IPS-NIHi7 (cell line): Measurements from ENCODE around the gene UBP1.
"Not testable (repeated sequence)": the region's sequence is repeated elsewhere in the genome, so short reads cannot be mapped to it uniquely, and the experiment has no call there.

Source experiments
- DNase-seq: peaks from one replicate; pipeline ENCODE4 v3.0.0; 2012; ENCODE audit warnings: mixed read lengths; ENCODE audit errors: extremely low spot score

Gene UBP1

GRCh38 chr3:33433843-33434242, 6.4 kb downstream of the UBP1 start:
- DNase-seq = no peak

- DNase-seq = no peak
Observed at GRCh38 chr3:33430571-33430970, 9.6 kb downstream of the UBP1 start.

GRCh38 chr3:33430061-33430460, 10.1 kb downstream of the UBP1 start:
- DNase-seq = no peak

GRCh38 chr3:33429306-33429705, 10.9 kb downstream of the UBP1 start:
- DNase-seq = not testable (repeated sequence)

GRCh38 chr3:33428734-33429133, 11.5 kb downstream of the UBP1 start:
- no peak for DNase-seq

GRCh38 chr3:33426630-33427317, 13.4 kb downstream of the UBP1 start:
- no peak for DNase-seq

- DNase-seq = peak; percentile 56
Observed at GRCh38 chr3:33426068-33426467, 14.1 kb downstream of the UBP1 start.

GRCh38 chr3:33425453-33425852, 14.8 kb downstream of the UBP1 start:
- no peak for DNase-seq

GRCh38 chr3:33424606-33425452, 15.4 kb downstream of the UBP1 start:
- no peak for DNase-seq

GRCh38 chr3:33420966-33421365, 19.2 kb downstream of the UBP1 start:
- peak; percentile 32 for DNase-seq

GRCh38 chr3:33419948-33420347, 20.3 kb downstream of the UBP1 start:
- no peak for DNase-seq

GRCh38 chr3:33417066-33417673, 23.0 kb downstream of the UBP1 start:
- no peak for DNase-seq

- DNase-seq = not testable (repeated sequence)
Observed at GRCh38 chr3:33410816-33411215, 29.4 kb downstream of the UBP1 start.

- no peak for DNase-seq
Observed at GRCh38 chr3:33403756-33404155, 36.4 kb downstream of the UBP1 start.

GRCh38 chr3:33402936-33403335, 37.3 kb downstream of the UBP1 start:
- DNase-seq = no peak

GRCh38 chr3:33401781-33402180, 38.4 kb downstream of the UBP1 start:
- DNase-seq = no peak

GRCh38 chr3:33398410-33398809, 41.8 kb downstream of the UBP1 start:
- DNase-seq = no peak

- DNase-seq = no peak
Observed at GRCh38 chr3:33395900-33396299, 44.3 kb downstream of the UBP1 start.

- DNase-seq = no peak
Observed at GRCh38 chr3:33394403-33395054, 45.7 kb downstream of the UBP1 start.

GRCh38 chr3:33392703-33393125, 47.5 kb downstream of the UBP1 start:
- no peak for DNase-seq

GRCh38 chr3:33392144-33392543, 48.1 kb downstream of the UBP1 start:
- DNase-seq = no peak
